Midbrain (tissue), 1 donor: ENCODE data around the gene NCK1.

Experiments used
- DNase-seq: peaks from one replicate; lab custom pipeline; 2025; lab: John Stamatoyannopoulos, UW

NCK1 gene

DNA sequence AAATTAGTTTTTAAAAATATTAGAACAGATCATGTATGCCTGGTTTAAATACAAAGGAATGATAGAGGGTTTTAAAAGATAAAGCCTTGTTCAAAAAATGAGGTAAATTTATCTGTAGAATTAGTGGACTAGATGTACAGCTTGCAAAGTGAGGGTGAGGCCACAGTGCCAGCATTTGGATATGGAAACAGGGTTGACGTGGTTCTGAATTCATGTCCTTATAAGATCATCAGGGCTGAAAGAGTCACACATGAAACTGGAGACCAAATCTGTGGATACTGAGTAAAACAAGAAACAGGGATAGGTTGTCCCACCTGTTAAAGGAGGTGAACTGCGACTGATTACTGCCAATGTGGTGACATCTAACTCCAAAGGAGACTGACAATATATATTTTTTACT lies 46.3 kb downstream of the NCK1 start:
- no peak for DNase-seq

DNA sequence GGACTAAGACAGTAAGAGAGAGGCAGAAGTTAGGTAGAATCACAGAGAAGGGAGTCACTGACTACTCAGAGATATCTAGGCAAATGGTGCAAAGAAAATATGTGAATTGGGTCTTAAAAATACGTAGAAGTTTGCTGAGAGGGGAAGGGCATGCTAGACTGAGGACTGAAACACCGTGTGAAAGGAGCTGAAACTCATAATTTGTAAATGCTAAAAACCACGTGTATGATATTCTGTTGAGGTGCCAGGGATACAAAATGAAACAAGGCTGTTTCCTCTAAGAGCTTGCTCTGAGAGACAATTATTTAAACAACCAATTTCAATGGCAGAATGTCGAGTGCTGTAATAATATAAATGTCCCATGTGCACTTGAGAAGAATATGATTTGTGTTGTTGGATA lies 47.2 kb downstream of the NCK1 start:
- DNase-seq, result no peak

DNA sequence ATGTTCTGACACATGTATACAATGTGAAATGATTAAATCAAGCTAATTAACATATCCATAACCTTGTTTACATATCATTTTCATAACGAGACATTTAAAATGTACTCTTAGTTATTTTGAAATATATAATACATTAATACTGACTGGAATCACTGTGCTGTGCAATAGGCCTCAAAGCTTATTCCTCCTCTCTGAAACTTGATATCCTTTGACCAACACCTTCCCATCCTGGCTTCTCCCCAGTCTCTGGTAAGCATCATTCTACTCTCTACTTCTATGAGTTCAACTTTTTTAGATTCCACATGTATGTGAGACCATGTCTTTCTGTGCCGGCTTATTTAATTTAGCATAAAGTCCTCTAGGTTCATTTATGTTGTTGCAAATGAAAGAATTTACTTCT lies 48.7 kb downstream of the NCK1 start:
- no peak for DNase-seq

- DNase-seq, result no peak
Observed at GRCh38 chr3:136913168-136913567, 51.2 kb downstream of the NCK1 start.

GRCh38 chr3:136914739-136915138 lies 52.7 kb downstream of the NCK1 start:
- no peak for DNase-seq

- no peak for DNase-seq
Observed at GRCh38 chr3:136916223-136916622, 54.2 kb downstream of the NCK1 start.

GRCh38 chr3:136919799-136920580 lies 58.0 kb downstream of the NCK1 start:
- DNase-seq, result no peak

DNA sequence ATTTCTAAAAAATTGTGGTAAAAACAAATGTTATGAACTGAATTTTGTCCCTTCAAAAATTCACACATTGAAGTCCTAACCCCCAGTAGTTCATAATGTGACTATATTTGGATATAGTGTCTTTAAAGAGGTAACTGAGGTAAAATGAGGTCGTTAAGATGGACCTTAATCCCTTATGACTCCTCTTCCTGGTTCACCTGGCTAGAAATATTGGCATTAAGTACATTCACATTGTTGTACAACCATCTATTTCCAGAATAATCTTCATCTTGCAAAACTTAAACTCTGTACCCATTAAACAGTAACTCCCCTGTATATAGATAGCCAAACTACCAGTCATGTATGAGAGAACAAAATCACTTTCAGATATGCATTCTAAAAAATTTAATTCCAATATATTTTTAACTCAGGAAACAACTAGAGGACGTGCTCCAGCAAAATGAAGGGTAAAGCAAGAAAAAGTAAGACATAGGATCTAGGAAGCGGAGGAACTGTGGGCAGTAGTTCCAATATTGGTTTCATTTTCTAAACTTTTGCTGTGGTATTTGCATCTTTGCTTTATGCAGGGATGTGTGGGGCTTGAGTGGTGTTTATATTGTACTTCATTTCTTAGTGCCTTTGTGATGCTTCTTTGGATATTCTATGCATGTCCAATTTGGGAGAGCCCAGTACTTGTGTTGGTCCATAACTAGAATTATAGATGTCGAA lies 59.0 kb downstream of the NCK1 start:
- DNase-seq, result no peak

DNA sequence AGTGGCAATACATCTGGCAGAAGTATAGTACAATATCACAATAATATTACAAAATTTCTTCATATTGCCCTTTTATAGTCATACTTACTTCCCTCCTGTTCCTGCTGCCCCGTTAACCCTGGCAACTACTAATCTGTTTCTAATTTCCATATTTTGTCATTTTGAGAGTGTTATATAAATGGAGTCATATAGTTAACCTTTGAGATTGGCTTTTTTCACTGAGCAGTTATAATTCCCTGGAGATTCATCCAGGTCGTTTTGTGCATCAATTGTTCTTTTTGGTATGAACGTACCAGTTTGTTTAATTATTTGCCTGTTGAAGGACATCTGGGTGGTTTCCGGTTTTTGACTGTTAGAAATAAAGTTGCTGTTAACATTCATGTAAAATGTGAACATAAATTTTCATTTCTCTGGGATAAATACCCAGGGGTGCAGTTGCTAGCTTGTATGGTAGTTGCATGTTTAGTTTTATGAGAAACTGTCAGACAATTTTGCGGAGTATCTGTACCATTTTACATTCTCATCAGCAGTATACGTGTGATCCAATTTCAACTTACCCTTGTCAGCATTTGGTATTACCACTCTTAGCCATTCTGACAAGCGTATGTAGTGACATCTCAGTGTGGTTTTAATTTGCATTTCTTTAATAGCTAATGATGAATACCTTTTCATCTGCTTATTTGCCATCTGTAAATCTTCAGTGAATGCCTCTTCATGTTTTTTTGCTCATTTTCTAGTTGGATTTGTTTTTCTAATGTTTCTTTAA lies 63.6 kb downstream of the NCK1 start:
- DNase-seq, result no peak

- DNase-seq, result no peak
Observed at GRCh38 chr3:136928240-136928639, 66.2 kb downstream of the NCK1 start.

DNA sequence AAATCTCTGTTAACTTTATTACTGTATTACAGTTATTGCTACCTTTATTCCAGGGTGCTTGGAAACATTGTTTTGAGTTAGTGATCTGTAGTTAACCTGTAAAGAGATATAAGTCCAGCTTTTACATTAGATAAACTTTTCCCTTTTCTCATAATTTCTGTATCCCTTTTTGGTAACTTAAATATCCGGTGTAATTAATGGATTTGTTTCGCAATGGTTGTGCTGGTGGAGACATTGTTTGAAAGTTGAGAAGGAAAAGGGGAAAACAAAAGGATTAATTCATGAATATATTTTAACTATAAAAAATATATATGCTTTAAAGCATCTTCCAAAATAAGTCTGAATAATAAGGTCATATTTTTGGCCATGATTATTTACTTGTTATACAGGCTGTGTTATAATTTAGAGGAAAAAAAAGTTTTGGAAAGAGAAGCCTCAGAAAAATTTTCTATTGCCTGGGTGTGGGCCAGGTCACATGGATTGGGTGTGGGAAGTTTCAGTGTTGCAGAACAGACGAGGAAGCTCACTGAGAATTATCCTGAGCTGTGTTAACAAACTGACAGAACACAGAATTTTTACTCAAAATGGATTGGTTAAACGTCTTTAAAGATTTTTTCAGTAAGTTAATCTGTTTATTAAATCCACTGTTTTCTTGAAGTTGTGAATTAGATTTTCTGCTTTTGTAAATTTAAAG lies 68.1 kb downstream of the NCK1 start:
- DNase-seq, result peak; percentile 22

DNA sequence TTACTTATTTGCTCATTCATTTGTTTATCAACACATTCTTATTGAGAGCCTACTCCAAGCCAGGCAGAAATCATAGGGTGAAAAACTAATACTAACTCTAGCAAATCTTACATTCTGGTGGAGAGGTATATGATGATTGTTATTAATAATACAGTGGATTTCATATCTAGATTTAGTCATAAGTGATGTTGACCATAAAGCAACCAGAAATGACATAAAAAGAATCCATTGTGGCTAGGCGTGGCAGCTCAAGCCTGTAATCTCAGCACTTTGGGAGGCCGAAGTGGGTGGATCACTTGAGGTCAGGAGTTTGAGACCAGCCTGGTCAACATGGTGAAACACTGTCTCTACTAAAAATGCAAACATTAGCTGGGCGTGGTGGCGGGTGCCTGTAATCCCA lies 69.6 kb downstream of the NCK1 start:
- DNase-seq, result no peak

DNA sequence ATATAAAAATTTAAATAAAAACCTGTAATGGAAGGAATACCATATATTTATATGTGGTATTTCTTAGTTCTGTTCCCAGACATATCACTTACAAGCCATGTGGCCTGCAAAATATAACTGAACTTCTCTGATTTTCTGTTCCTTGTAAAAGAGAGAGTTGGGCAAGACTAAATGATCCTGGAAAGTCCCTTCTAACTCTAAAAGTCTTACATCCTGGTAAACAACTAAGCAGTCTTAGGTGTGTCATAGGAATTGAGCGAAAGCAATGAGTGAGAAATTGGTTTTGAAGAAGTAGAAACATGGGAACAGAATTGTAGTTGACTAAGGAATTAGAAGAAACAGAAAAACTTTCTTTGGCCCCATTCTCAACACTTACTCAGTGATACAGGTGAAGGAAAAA lies 70.5 kb downstream of the NCK1 start:
- no peak for DNase-seq

GRCh38 chr3:136932978-136933772 lies 71.2 kb downstream of the NCK1 start:
- DNase-seq, result no peak

GRCh38 chr3:136937175-136937574 lies 75.2 kb downstream of the NCK1 start:
- no peak for DNase-seq

- DNase-seq, result no peak
Observed at GRCh38 chr3:136937851-136938250, 75.8 kb downstream of the NCK1 start.

- DNase-seq, result no peak
Observed at GRCh38 chr3:136938334-136938733, 76.3 kb downstream of the NCK1 start.

- DNase-seq, result no peak
Observed at GRCh38 chr3:136939489-136939888, 77.5 kb downstream of the NCK1 start.

DNA sequence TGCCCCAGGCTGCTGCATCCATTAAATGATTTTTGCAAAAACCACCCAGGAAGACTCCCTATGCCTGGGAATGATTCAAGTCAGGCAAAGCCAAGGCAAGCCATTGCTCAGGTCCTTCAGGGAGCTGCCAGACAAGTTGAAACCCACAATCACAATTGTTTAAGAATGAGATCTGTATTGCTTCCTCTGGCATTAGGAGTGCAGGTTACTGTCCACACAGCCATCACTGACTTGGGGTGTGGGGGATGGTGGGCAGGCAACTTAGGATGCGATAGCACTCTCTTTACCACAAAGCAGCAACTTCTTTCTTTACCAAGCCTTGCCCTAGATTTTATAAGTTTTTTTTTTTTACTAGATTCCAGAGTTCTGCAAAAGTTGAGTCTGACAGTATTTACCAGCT lies 80.8 kb downstream of the NCK1 start:
- no peak for DNase-seq

- no peak for DNase-seq
Observed at GRCh38 chr3:136943436-136943835, 81.4 kb downstream of the NCK1 start.

- no peak for DNase-seq
Observed at GRCh38 chr3:136946978-136947377, 85.0 kb downstream of the NCK1 start.
